Endothelial cell (in vitro differentiated cells): ENCODE data around the gene COPS7A. TPM values are rescaled to one million over a fixed set of nuclear protein-coding genes. Genes with fewer than 3 reads are reported as not detected.
A peak's percentile ranks its signal among the peaks of the same experiment; 100 is the strongest.

Experiments used
- DNase-seq: peaks from one replicate; pipeline ENCODE4 v3.0.0; 2021; ENCODE audit warnings: low spot score
- H3K27ac Mint-ChIP-seq: one replicate; pipeline ENCODE4 v1.8.0; 2021; ENCODE audit warnings: mixed read lengths, inconsistent platforms; ENCODE audit not compliant: unreplicated experiment
- H3K27me3 Mint-ChIP-seq: one replicate; pipeline ENCODE4 v1.8.0; 2021; ENCODE audit warnings: mild to moderate bottlenecking, moderate library complexity, mixed read lengths, inconsistent platforms; ENCODE audit not compliant: unreplicated experiment
- H3K36me3 Mint-ChIP-seq: one replicate; pipeline ENCODE4 v1.8.0; 2021; ENCODE audit warnings: mild to moderate bottlenecking, low read depth, mixed read lengths, inconsistent platforms; ENCODE audit not compliant: unreplicated experiment
- H3K4me1 Mint-ChIP-seq: one replicate; pipeline ENCODE4 v1.8.0; 2021; ENCODE audit warnings: mild to moderate bottlenecking, mixed read lengths, inconsistent platforms; ENCODE audit not compliant: unreplicated experiment
- H3K4me3 Mint-ChIP-seq: one replicate; pipeline ENCODE4 v1.8.0; 2021; ENCODE audit warnings: mild to moderate bottlenecking, mixed read lengths, inconsistent platforms; ENCODE audit not compliant: unreplicated experiment
- H3K9me3 Mint-ChIP-seq: one replicate; pipeline ENCODE4 v1.8.0; 2021; ENCODE audit warnings: mixed read lengths, inconsistent platforms; ENCODE audit not compliant: unreplicated experiment
- total RNA-seq: library from RNA; stranded (reverse); fragmentation: NEBNext Ultra II Directional; extraction: Animal tissue kit (Norgen Biotek cat#: 25700); gene quantifications from one replicate; pipeline ENCODE4 v1.2.1, GENCODE V29; 2021; ENCODE audit not compliant: unreplicated experiment
- TF ChIP-seq, protein P1 (sequence below): fragments of 200-600 bp; sonication (generic); IDR thresholded peaks from one replicate; pipeline ENCODE4 v1.5.0; 2021; ENCODE audit warnings: antibody characterized with exemption; ENCODE audit not compliant: unreplicated experiment

Gene COPS7A
- total RNA-seq, 1 donor from 2014 or later: 25.1 TPM

DNA sequence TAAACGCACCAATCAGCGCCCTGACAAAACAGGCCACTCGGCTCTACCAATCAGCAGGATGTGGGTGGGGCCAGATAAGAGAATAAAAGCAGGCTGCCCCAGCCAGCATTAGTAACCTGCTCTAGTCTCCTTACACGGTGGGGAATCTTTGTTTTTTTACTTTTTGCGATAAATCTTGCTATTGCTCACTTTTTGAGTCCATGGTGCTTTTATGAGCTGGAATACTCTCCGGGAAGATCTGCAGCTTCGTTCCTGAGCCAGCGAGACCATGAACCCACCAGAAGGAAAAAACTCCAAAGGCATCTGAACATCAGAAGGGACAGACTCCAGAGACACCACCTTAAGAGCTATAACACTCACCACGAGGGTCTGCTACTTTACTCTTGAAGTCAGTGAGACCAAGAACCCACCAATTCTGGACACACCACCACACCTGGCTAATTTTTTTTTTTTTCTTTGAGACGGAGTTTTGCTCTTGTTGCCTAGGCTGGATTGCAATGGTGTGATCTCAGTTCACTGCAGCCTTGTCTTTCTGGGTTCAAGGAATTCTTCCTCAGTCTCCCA lies 6.9 kb upstream of the COPS7A start:
- TF ChIP-seq, protein P1, sequence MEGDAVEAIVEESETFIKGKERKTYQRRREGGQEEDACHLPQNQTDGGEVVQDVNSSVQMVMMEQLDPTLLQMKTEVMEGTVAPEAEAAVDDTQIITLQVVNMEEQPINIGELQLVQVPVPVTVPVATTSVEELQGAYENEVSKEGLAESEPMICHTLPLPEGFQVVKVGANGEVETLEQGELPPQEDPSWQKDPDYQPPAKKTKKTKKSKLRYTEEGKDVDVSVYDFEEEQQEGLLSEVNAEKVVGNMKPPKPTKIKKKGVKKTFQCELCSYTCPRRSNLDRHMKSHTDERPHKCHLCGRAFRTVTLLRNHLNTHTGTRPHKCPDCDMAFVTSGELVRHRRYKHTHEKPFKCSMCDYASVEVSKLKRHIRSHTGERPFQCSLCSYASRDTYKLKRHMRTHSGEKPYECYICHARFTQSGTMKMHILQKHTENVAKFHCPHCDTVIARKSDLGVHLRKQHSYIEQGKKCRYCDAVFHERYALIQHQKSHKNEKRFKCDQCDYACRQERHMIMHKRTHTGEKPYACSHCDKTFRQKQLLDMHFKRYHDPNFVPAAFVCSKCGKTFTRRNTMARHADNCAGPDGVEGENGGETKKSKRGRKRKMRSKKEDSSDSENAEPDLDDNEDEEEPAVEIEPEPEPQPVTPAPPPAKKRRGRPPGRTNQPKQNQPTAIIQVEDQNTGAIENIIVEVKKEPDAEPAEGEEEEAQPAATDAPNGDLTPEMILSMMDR: no peak
- Mint-ChIP-seq H3K9me3 (no peaks in the 10 kb centered on the region), H3K4me3 (no peak overlapping the region), H3K27me3 (peaks cover 2% of the 10 kb centered on the region), H3K4me1 (peaks cover 4% of the 10 kb centered on the region), H3K27ac (no peak overlapping the region), H3K36me3 (no peaks in the 10 kb centered on the region)
- DNase-seq: no peak

DNA sequence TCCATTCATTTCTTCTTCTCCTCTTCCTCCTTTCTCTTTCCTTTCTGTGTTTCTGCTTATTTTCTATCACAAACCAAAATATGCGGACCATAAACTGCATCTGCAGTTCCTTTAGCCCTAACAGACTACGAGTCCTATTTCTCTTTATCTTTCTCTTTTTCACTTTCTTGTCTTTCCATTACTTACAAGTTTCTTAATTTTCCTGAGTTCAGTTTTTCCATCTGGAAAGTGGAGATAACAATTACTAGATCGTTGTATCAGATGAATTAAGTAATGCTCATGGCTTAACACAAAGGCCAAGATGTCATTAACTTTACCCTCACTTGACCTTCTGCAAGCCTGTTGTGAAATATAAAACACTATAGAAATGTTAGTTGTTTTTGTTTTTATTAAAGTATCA lies 983 bp upstream of the COPS7A start:
- Mint-ChIP-seq H3K9me3 (no peaks in the 10 kb centered on the region), H3K4me1 (peaks cover 26% of the 10 kb centered on the region), H3K36me3 (peaks cover 6% of the 10 kb centered on the region), H3K27me3 (peaks cover 5% of the 10 kb centered on the region), H3K27ac (peak overlapping the region; percentile 99), H3K4me3 (peak overlapping the region; percentile 94)
- TF ChIP-seq, protein P1: no peak
- no peak for DNase-seq

DNA sequence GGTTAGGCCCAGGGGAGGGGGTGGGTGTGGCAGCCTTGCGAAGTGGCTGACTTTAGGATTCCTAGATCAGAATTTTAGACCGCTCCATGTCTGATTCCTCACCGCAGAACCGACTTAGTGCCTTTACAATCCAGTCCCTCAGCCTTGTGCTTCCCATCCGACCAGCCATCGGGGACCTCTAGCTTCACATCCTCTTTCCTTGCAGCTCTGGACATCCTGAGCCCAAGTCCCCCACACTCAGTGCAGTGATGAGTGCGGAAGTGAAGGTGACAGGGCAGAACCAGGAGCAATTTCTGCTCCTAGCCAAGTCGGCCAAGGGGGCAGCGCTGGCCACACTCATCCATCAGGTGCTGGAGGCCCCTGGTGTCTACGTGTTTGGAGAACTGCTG lies 557 bp downstream of the COPS7A start:
- DNase-seq: peak; percentile 13
- TF ChIP-seq, protein P1: no peak
- H3K27ac Mint-ChIP-seq: peak overlapping the region; percentile 99
- H3K4me3 Mint-ChIP-seq: peak overlapping the region; percentile 94
- H3K9me3 Mint-ChIP-seq: no peaks in the 10 kb centered on the region
- peaks cover 5% of the 10 kb centered on the region for H3K27me3 Mint-ChIP-seq
- peaks cover 9% of the 10 kb centered on the region for H3K36me3 Mint-ChIP-seq
- peaks cover 26% of the 10 kb centered on the region for H3K4me1 Mint-ChIP-seq

DNA sequence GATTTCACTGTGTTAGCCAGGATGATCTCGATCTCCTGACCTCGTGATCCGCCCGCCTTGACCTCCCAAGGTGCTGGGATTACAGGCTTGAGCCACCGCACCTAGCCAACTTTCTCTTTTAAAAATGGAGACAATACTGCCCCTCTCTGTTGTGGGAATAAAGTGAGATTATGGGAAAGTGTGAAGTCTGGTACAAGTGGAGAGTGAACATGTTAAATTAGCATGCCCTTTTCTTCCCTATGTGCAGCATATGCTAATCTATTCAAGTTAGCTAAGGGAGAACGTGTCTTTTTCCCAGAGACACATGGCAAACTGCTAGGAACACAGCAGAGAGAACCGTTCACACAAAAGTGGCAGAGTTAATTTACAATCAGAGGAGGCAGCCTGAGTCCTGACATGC lies 1.5 kb downstream of the COPS7A start:
- Mint-ChIP-seq H3K9me3 (no peaks in the 10 kb centered on the region), H3K4me1 (peaks cover 26% of the 10 kb centered on the region), H3K27ac (peak overlapping the region; percentile 57)

GRCh38 chr12:6729186-6729585 lies 5.3 kb downstream of the COPS7A start:
- Mint-ChIP-seq H3K27me3 (peaks cover 6% of the 10 kb centered on the region), H3K4me1 (peaks cover 12% of the 10 kb centered on the region), H3K36me3 (peaks cover 25% of the 10 kb centered on the region), H3K4me3 (no peak overlapping the region), H3K27ac (no peak overlapping the region), H3K9me3 (no peaks in the 10 kb centered on the region)
- no peak for DNase-seq
- TF ChIP-seq, protein P1: no peak

More for the DNA sequence above, 1.5 kb downstream of the COPS7A start:
- Mint-ChIP-seq H3K36me3 (peaks cover 16% of the 10 kb centered on the region), H3K27me3 (peaks cover 5% of the 10 kb centered on the region), H3K4me3 (peak overlapping the region; percentile 31)
- no peak for DNase-seq
- TF ChIP-seq, protein P1: no peak
